Gastrocnemius medialis (tissue), 4 donors: ENCODE data around the gene MMP15.

Experiments
- CTCF ChIP-seq, 5 experiments: fragments of 450-650 bp in 3 of 5; fragments of 200-600 bp in 2 of 5; sonication (generic) in 2 of 5; IDR thresholded peaks in 4 of 5; conservative IDR thresholded peaks in 1 of 5; 1 replicate in 4 of 5; 2 replicates in 1 of 5; pipeline ENCODE4 v1.5.1; 2016 to 2019; ENCODE audit warnings: antibody characterized with exemption in 5 of 5, mild to moderate bottlenecking in 3 of 5, moderate library complexity in 3 of 5
- POLR2A ChIP-seq, 2 donors: fragments of 450-650 bp; IDR thresholded peaks; one replicate each; pipeline ENCODE4 v1.6.1; 2017; ENCODE audit warnings: antibody characterized with exemption in 2 of 2, mild to moderate bottlenecking in 2 of 2, moderate library complexity in 2 of 2

DNA sequence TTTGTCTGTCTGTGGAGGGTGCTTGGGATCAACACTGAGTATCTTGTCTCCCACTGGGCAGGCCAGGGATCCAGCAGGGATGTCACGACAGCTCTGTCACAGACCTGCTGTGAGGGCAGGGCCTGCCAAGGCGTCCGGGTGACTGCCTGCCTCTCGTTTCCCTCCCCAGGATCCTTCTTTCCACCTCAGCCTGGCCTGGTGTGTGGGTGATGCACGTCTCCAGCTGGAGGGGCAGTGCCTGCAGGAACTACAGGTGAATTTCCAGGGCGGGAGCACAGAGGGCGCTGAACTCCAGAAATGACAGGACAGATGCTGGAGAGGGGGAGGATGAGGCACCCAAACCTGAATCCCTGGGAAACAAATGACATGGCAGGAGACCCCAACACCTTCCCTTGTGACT lies 6.8 kb upstream of the MMP15 start:
- TF ChIP-seq POLR2A (IDR thresholded peaks at IDR 0.05) (no peak), CTCF (IDR thresholded peaks at IDR 0.05 in 4 of 5, conservative IDR thresholded peaks at IDR 0.05 in 1 of 5) (no peak)
